H9 (cell line): ENCODE results near the gene GATA2. TPM values are rescaled to one million over a fixed set of nuclear protein-coding genes. Genes with fewer than 3 reads are reported as not detected.

Experiments used
- DNase-seq: peaks from one replicate; pipeline ENCODE4 v3.0.0-alpha.2; 2017
- H2AFZ ChIP-seq: one replicate; pipeline ENCODE4 v1.6.1; 2013; ENCODE audit warnings: mild to moderate bottlenecking, low read length, control low read depth, moderate library complexity
- H2AK5ac ChIP-seq: 2 replicates; pipeline ENCODE4 v1.6.1; 2013; ENCODE audit warnings: low read length, control low read depth, mixed read lengths; ENCODE audit not compliant: insufficient read length
- H2BK120ac ChIP-seq: one replicate; pipeline ENCODE4 v1.6.1; 2013; ENCODE audit warnings: low read depth, mild to moderate bottlenecking, low read length, control low read depth, inconsistent platforms; ENCODE audit not compliant: poor library complexity, severe bottlenecking
- H2BK12ac ChIP-seq: 2 replicates; pipeline ENCODE4 v1.6.1; 2013; ENCODE audit warnings: low read length, control low read depth, mixed read lengths, low read depth; ENCODE audit not compliant: insufficient read length
- H2BK15ac ChIP-seq: 2 replicates; pipeline ENCODE4 v1.6.1; 2013; ENCODE audit warnings: low read depth, low read length, control low read depth
- H2BK20ac ChIP-seq: one replicate; pipeline ENCODE4 v1.6.1; 2013; ENCODE audit warnings: low read depth, mild to moderate bottlenecking, low read length, control low read depth, inconsistent platforms; ENCODE audit not compliant: poor library complexity, severe bottlenecking
- H2BK5ac ChIP-seq: 2 replicates; pipeline ENCODE4 v1.6.1; 2013; ENCODE audit warnings: low read length, control low read depth, mixed read lengths; ENCODE audit not compliant: insufficient read length
- H3K14ac ChIP-seq: 2 replicates; pipeline ENCODE4 v1.6.1; 2013; ENCODE audit warnings: low read length, control low read depth; ENCODE audit not compliant: insufficient read depth
- H3K18ac ChIP-seq: 2 replicates; pipeline ENCODE4 v1.6.1; 2013; ENCODE audit warnings: low read depth, mild to moderate bottlenecking, mixed read lengths, low read length, control low read depth; ENCODE audit not compliant: insufficient read length
- H3K23ac ChIP-seq: 2 replicates; pipeline ENCODE4 v1.6.1; 2013; ENCODE audit warnings: low read length, control low read depth, mixed read lengths, low read depth; ENCODE audit not compliant: insufficient read length
- H3K23me2 ChIP-seq: 2 replicates; pipeline ENCODE4 v1.6.1; 2013; ENCODE audit warnings: low read depth, mild to moderate bottlenecking, mixed read lengths, low read length, control low read depth; ENCODE audit not compliant: insufficient read length, poor library complexity, severe bottlenecking
- H3K27ac ChIP-seq: 2 replicates; pipeline ENCODE4 v1.5.1; 2013; ENCODE audit warnings: low read length, control low read depth, mixed read lengths, low read depth; ENCODE audit not compliant: insufficient read length
- H3K27me3 ChIP-seq: 2 replicates; pipeline ENCODE4 v1.6.1; 2013; ENCODE audit warnings: low read length, control low read depth, inconsistent platforms; ENCODE audit not compliant: insufficient read depth
- H3K4ac ChIP-seq: 2 replicates; pipeline ENCODE4 v1.6.1; 2013; ENCODE audit warnings: low read depth, mild to moderate bottlenecking, control low read depth, inconsistent platforms, low read length, moderate library complexity
- H3K4me1 ChIP-seq: 2 replicates; pipeline ENCODE4 v1.6.1; 2013; ENCODE audit warnings: low read length, control low read depth, inconsistent platforms; ENCODE audit not compliant: insufficient read depth
- H3K4me2 ChIP-seq: 2 replicates; pipeline ENCODE4 v1.6.1; 2013; ENCODE audit warnings: low read length, control low read depth, mixed read lengths; ENCODE audit not compliant: insufficient read length, insufficient read depth
- H3K56ac ChIP-seq: 2 replicates; pipeline ENCODE4 v1.6.1; 2013; ENCODE audit warnings: low read depth, mild to moderate bottlenecking, mixed read lengths, low read length, control low read depth; ENCODE audit not compliant: insufficient read length
- H3K79me1 ChIP-seq: 2 replicates; pipeline ENCODE4 v1.6.1; 2013; ENCODE audit warnings: low read depth, mild to moderate bottlenecking, moderate library complexity, low read length, control low read depth, inconsistent platforms; ENCODE audit not compliant: insufficient read depth, poor library complexity, severe bottlenecking
- H3K79me2 ChIP-seq: 2 replicates; pipeline ENCODE4 v1.6.1; 2013; ENCODE audit warnings: low read length, control low read depth, inconsistent platforms; ENCODE audit not compliant: insufficient read depth
- H3K9ac ChIP-seq: 2 replicates; pipeline ENCODE4 v1.6.1; 2013; ENCODE audit warnings: low read length, control low read depth, mixed read lengths; ENCODE audit not compliant: insufficient read length; ENCODE audit errors: extremely low read depth
- H3K9me3 ChIP-seq: one replicate; pipeline ENCODE4 v1.6.1; 2013; ENCODE audit warnings: low read depth, low read length, inconsistent platforms; ENCODE audit not compliant: control insufficient read depth
- H3T11ph ChIP-seq: one replicate; pipeline ENCODE4 v1.6.1; 2013; ENCODE audit warnings: mild to moderate bottlenecking, low read length, control low read depth, inconsistent platforms
- H4K20me1 ChIP-seq: one replicate; pipeline ENCODE4 v1.6.1; 2013; ENCODE audit not compliant: control insufficient read depth, insufficient read length, insufficient read depth
- H4K5ac ChIP-seq: 2 replicates; pipeline ENCODE4 v1.6.1; 2013; ENCODE audit warnings: low read depth, mild to moderate bottlenecking, mixed read lengths, low read length, control low read depth; ENCODE audit not compliant: insufficient read length
- H4K8ac ChIP-seq: replicated peaks from 2 replicates; pipeline ENCODE4 v1.6.1; 2013; ENCODE audit warnings: low read length, control low read depth, mixed read lengths, low read depth; ENCODE audit not compliant: insufficient read length
- H4K91ac ChIP-seq: 2 replicates; pipeline ENCODE4 v1.6.1; 2013; ENCODE audit warnings: low read depth, mild to moderate bottlenecking, moderate library complexity, mixed read lengths, low read length, control low read depth; ENCODE audit not compliant: insufficient read length
- H3K27ac Mint-ChIP-seq, 3 experiments: 2 replicates in 2 of 3; 3 replicates in 1 of 3; pipeline ENCODE4 v1.8.0; 2020 to 2021; ENCODE audit warnings: mixed read lengths in 3 of 3, mild to moderate bottlenecking in 1 of 3, moderate library complexity in 1 of 3
- H3K27me3 Mint-ChIP-seq: 2 replicates; pipeline ENCODE4 v1.8.0; 2021; ENCODE audit warnings: low read depth, mild to moderate bottlenecking, moderate library complexity, mixed read lengths
- H3K36me3 Mint-ChIP-seq, 3 experiments: 2 replicates in 2 of 3; 3 replicates in 1 of 3; pipeline ENCODE4 v1.8.0; 2020 to 2021; ENCODE audit warnings: low read depth in 3 of 3, mixed read lengths in 3 of 3; ENCODE audit not compliant: insufficient read depth in 1 of 3
- H3K4me1 Mint-ChIP-seq, 2 experiments: 2 replicates each; pipeline ENCODE4 v1.8.0; 2020; ENCODE audit warnings: mixed read lengths in 2 of 2
- H3K4me3 Mint-ChIP-seq, 2 experiments: 2 replicates in 1 of 2; 3 replicates in 1 of 2; pipeline ENCODE4 v1.8.0; 2020 to 2021; ENCODE audit warnings: mild to moderate bottlenecking in 2 of 2, mixed read lengths in 2 of 2, moderate library complexity in 1 of 2
- H3K9me3 Mint-ChIP-seq, 2 experiments: 2 replicates in 1 of 2; 3 replicates in 1 of 2; pipeline ENCODE4 v1.8.0; 2020; ENCODE audit warnings: mild to moderate bottlenecking in 2 of 2, mixed read lengths in 2 of 2, moderate library complexity in 1 of 2
- WGBS: extraction: QIAGEN DNeasy Blood & Tissue Kit; methylation state at CpG from one replicate; pipeline ENCODE4 v1.1.7; 2013; ENCODE audit warnings: missing lambda C conversion rate, low lambda C conversion rate, mixed read lengths; ENCODE audit not compliant: insufficient read length; ENCODE audit errors: extremely low coverage; 5-methylcytosine and 5-hydroxymethylcytosine counted together
- total RNA-seq: library from RNA; stranded (reverse); gene quantifications from 2 replicates; pipeline ENCODE4 v1.2.1, GENCODE V29; 2021
- TF ChIP-seq, protein P1 (sequence below): fragments of 200-600 bp; sonication (generic); conservative IDR thresholded peaks from 3 replicates; pipeline ENCODE4 v1.8.0; 2021; ENCODE audit warnings: antibody characterized with exemption, mild to moderate bottlenecking

Gene GATA2
- total RNA-seq, 1 experiment from 2014 or later, result 1.9 TPM

DNA sequence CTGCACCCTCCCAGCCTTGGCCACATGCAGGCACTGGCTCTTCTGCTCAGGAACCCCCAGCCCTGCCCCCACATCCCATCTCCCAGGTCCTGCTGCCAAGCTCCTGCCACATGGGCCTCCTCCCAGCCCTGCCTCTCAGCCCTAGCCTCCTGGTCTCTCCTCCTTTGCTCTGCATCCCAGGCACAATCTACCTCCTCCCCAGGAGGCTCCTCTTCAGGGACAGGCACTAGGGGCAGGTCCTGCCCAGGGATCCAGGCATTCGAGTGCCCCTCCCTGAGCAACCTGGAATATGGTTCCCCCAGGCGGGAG is 38.7 kb downstream of the GATA2 start:
- no peak overlapping the region for H2AFZ ChIP-seq
- no peak overlapping the region for H4K5ac ChIP-seq
- Mint-ChIP-seq H3K4me3 (no peak overlapping the region), H3K27me3 (peaks cover 79% of the 10 kb centered on the region), H3K9me3 (peaks cover 0 to 2% of the 10 kb centered on the region in 2 experiments; a peak in 1 of 5 replicates), H3K4me1 (peaks cover 0 to 6% of the 10 kb centered on the region in 2 experiments; a peak in 1 of 4 replicates), H3K36me3 (no peaks in the 10 kb centered on the region), H3K27ac (no peak overlapping the region)
- no peak overlapping the region for H4K91ac ChIP-seq
- no peak overlapping the region for H2BK12ac ChIP-seq
- no peak overlapping the region for H3K56ac ChIP-seq
- H3K4me1 ChIP-seq, result no peaks in the 10 kb centered on the region
- H4K8ac ChIP-seq, result no peak overlapping the region
- H3K27me3 ChIP-seq, result no peaks in the 10 kb centered on the region; the same call in 1 of the 2 replicates
- H3K79me2 ChIP-seq, result no peaks in the 10 kb centered on the region
- H3K18ac ChIP-seq, result no peak overlapping the region
- H3K27ac ChIP-seq, result no peak overlapping the region
- WGBS, result no CpG with 5 or more reads among the region's 2 CpGs
- no peak overlapping the region for H3K14ac ChIP-seq
- H2BK5ac ChIP-seq, result no peak overlapping the region
- H3K4me2 ChIP-seq, result no peak overlapping the region
- no peak overlapping the region for H3K9ac ChIP-seq
- H2BK20ac ChIP-seq, result no peak overlapping the region
- no peak overlapping the region for H3T11ph ChIP-seq
- no peak overlapping the region for H3K23ac ChIP-seq
- no peak overlapping the region for H3K4ac ChIP-seq
- DNase-seq, result no peak
- no peaks in the 10 kb centered on the region for H3K23me2 ChIP-seq
- no peak overlapping the region for H2BK120ac ChIP-seq
- H3K79me1 ChIP-seq, result no peaks in the 10 kb centered on the region
- no peaks in the 10 kb centered on the region for H4K20me1 ChIP-seq
- no peaks in the 10 kb centered on the region for H3K9me3 ChIP-seq
- H2BK15ac ChIP-seq, result no peak overlapping the region
- TF ChIP-seq, protein P1, sequence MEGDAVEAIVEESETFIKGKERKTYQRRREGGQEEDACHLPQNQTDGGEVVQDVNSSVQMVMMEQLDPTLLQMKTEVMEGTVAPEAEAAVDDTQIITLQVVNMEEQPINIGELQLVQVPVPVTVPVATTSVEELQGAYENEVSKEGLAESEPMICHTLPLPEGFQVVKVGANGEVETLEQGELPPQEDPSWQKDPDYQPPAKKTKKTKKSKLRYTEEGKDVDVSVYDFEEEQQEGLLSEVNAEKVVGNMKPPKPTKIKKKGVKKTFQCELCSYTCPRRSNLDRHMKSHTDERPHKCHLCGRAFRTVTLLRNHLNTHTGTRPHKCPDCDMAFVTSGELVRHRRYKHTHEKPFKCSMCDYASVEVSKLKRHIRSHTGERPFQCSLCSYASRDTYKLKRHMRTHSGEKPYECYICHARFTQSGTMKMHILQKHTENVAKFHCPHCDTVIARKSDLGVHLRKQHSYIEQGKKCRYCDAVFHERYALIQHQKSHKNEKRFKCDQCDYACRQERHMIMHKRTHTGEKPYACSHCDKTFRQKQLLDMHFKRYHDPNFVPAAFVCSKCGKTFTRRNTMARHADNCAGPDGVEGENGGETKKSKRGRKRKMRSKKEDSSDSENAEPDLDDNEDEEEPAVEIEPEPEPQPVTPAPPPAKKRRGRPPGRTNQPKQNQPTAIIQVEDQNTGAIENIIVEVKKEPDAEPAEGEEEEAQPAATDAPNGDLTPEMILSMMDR, result no peak
- H2AK5ac ChIP-seq, result no peak overlapping the region
